NCI-H187 (cell line): ENCODE results near the gene GUCA2A.
"Not testable (repeated sequence)": the region's sequence is repeated elsewhere in the genome, so short reads cannot be mapped to it uniquely, and the experiment has no call there.

ENCODE experiments used
- DNase-seq, 2 experiments: peaks; one replicate each; lab custom pipeline; 2025; lab: John Stamatoyannopoulos, UW

The GUCA2A gene, protein sequence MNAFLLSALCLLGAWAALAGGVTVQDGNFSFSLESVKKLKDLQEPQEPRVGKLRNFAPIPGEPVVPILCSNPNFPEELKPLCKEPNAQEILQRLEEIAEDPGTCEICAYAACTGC

DNA sequence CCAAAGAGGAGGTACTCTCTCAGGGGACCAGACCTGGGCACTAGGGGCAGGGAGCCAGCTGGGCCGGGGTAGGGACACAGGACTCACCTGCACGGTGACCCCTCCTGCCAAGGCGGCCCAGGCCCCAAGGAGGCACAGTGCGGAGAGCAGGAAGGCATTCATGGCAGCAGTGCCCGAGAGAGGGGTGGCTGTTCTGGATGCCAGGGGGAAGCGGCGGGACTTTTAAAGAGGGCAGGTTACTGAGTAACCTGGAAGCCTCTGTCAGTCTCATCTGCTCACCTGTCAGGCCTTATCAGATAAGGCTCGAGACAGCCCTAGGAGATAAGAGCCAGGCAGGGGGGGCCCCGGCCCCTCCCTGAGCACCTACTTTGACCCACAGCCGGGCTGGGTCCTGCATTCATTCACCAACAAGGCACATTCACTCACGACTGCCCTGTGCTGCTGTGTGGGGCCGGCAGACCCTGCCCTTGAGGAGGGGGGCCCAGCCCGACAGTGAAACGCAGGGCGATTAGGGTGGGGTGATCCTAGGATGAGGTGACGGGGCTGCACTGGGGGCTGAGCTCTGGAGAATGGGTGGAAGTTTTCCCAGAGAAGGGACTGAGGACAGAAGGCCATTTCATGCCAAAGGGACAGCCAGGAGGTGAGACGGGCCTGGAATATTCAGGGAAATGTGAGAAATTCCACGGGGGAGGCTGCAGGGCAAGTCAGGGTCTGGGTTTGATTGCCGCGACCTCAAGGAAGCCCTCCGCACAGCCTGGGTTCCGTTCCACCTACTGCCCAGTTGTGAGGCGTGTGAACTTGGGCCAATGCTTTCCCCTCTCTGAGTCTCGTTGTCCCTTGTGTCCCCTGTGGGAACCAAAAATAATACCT is at the start of gene GUCA2A:
GUCA2A (minus strand) TSS at position 195 of the 870 bp plus-strand sequence; CDS start at position 162, 33 bp downstream.
- no peak for DNase-seq

DNA sequence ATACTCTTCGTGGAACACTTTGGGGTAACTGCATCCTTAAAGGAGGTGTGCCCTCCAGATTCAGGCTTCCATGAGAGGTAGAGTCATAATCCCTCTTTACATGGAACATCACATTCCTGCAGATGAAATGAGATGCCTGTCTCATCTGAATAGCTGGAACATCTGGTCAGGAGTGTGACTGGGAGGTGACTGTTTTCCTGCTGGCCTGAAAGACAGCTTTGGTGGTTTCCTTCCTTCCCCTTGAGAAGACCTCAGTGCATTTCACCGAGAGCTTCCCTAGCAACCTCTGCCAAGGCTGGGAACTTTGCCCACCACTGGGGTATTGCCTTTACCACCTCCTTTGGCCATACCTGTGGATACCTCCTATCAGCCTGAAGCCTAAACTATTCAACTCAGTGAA is 46.7 kb upstream of the GUCA2A start:
- no peak for DNase-seq

DNA sequence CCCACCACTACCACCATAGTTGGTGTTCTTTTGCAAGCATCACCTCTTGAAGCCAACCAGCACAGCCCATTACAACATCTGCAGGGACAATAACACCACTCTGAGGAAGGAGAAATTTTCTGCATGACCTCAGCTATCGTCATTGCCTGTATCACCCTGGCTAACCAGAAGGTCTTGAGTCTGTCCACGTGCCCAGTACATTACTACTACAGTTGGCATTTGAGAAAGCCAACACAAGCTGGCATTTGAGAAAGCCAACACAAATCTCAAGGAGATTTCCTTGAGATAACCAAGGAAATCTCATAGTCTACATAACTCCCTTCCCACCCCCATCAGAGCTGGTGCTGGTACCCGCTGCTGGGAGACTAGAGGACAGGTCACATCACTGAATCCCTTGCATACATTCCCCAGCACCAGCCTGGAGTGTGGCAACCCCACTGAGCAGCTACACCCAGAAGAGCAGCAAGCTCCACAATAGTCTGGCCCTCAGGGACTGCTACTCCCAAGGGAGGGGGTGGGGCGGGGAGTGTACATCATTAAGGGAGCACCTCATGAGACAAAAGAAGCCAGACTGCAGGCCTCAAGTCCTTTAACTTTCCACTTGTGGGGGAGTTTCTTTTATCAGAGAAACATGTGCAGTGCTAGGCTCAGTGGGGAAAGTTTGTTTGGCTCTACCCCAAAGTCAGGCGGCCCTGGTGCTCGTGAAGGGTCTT is 46.0 kb upstream of the GUCA2A start:
- DNase-seq: no peak

DNA sequence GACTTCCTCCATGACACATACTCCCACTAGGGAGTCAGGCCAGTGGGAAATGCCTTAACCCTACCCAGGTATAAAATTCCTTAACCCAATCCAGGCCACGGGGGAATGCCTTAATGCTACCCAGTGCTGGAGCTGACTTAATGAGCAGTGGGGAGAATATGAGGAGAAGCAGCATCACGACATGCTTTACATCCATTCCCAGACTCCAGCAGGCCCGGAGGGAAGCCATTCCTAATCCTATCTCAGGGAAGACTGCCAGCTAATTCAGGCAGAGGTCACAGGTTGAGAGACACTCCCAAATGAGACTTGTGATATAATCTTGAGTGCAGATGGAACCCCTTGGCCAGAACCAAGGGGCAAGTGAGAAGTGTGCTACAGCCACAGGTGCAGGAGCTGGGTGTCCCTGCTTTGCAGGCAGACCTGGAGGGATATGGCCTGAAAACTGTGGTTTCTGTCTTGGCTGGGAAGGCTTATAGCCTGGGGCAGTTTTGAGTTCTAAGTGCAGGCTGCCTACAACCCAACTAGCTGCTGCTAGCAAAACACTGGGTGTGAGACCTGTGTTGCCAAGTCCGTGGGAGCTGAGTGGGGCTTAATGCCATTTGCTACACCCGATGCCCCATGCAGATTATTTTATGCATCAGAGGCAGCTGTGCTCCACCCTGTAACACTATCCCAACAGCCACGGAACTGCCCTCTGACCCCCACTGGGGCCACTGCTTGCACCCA is 45.1 kb upstream of the GUCA2A start:
- no peak for DNase-seq

DNA sequence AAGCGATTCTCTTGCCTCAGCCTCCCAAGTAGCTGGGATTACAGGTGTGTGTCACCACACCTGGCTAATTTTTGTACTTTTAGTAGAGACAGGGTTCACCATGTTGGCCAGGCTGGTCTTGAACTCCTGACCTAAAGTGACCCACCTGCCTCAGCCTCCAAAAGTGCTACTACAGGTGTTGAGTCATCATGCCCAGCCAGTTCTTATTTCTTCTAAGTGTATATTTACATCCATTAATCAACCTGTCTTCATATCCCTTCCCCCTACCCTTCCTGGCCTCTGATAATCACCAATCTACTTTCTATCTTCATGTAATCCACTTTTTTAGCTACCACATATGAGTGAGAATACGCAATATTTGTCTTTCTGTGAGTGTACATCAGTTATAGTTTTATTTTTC is 42.4 kb upstream of the GUCA2A start:
- DNase-seq: not testable (repeated sequence)

DNA sequence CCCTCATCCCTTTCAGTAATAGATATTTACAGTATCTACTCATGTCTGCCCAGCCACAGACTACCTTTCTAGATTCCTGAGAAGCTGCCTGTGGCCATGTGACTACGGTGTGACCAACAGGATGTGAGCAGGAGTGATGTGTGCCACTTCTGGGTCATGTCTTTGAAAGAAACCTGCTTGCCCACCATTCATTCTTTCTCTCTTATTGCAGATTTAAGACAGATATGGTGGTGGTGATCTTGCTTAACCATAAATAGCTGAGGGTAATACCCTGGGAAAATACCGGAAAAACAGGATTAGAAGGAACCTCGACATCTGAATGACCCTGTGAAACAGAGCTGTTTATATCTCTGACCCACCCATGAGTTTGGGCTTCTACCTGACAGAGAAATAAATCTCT is 41.6 kb upstream of the GUCA2A start:
- no peak for DNase-seq

DNA sequence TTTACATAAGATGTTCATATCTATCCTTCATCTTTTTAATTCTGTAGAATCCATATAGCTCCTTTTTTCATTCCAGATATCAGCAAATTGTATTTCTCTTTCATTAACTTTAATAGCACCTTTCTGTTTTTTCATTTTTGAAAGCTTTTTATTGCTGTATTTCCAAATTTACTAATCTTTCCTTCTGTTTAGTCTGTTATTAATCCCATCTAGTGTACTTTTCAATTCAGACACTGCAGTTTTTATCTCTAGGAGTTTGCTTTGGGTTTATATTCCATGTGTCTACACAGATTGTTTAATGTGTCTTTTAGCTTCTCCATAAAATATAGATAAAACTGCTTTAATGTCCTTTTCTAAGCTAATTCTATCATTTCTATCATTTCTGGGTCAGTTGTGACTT is 37.4 kb upstream of the GUCA2A start:
- DNase-seq: no peak

DNA sequence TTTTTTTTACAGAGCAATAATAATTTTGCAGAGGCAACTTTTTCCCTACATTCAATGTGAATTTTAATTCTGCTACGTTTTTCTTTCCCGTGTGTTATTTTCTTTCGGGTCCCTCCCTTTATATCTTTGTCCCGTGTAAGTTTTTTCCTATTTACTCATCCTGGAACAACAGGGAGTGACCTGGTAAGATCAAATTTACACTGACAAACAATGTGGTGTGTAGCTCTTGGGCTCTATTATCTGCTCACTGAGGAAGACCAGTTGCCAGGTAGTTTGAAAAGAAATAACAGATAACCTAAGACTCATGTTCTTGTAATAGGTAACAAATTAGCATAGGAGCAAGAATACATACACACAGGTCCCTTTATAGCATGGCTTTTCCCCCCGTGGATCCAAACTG is 33.7 kb upstream of the GUCA2A start:
- no peak for DNase-seq

DNA sequence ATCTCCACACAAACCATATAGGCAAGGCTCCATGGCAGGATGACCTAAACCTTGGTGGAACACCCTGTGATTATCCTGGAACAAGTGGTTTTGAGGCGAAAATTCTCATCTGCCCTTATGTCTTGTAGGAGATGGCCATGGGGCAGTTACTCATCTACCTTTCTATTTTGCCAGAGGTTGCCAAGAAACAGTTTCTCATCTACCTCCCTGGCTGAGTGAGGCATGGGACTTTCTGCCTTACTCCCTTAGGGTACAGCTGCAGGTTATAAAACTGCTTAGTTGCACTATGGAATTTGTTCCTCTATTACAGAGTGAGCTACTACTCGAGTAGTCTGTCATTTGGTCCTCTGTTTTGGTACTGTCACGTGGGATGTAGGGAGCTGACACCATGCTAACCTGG is 31.3 kb upstream of the GUCA2A start:
- DNase-seq: no peak

DNA sequence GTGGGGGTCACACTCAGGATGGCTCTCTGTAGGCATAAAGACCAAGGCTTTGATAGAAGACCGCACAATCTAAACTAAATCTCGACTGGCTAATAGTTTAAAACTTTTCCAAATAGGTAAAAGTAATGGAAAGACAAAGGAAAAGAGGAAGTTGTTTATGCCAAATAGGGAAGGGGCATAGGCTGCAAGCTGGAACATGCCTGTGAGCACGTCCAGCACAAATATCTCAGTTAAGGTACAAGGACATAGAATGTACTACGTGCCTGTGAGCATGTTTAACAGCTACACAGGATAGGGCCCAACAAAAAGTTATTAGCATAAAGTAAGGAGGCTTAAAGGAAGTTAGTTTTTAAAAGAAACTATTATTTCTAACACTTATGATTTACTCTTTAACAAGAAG is 27.6 kb upstream of the GUCA2A start:
- no peak for DNase-seq

DNA sequence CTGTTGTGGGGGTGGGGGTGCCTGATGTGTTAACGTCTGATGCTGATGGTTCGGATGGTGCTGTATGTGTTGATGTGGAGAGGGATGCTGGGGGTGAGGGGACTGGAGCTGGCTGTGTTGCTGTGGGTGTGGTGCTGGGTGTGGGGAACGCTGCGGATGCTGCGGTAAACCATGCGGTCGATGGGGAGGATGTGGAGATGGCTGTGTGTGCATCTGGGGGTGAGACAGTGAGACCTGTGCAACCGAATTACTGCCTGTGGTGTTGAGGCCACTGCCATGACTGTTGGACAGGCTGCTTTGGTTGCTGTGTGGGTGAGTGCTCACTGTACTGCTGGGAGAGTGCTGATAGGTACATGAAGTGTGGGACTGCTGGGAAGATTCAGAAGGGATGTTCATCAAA is 26.8 kb upstream of the GUCA2A start:
- no peak for DNase-seq

DNA sequence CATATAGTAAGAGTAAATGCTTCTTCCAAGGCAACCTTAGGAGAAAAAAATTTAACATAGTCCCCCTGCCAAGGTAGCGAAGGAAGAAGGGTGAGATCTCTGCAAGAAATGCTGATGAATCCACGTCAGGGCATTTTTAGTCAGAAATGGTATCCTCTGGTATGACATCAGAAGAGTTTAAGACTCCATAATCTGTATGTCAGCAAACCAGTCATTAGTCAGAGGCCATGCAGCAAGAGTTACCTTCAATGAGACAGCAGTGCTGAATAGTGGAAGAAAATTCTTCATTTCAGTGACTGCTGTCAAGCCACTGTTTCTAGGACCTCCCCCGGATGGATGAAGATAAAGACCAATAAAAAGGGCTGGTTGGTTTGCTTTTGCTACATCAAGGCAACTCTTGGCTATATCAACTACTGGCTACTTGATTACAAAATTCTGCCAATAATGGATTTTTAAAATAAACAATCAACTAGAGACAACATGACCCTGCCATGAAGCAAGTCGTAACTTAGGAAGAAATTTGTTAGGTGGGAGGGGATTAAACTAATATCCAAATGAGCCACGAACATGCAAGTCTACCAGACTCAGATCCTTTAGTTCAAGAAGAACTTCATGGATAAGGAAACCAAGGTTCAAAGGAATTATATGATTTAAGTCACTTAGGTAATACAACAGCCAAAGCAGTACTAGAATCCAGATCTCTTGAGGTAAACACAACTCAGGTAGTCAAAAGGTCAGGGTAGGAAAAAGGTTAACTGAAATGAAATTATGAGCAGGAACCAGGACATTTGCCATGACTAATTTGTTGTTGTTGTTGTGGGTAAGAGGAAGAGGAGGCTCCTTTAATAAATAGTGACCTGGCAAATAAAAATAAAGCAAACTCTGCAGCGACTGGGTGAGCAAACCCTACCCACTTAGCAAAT is 25.6 kb upstream of the GUCA2A start:
- no peak for DNase-seq

DNA sequence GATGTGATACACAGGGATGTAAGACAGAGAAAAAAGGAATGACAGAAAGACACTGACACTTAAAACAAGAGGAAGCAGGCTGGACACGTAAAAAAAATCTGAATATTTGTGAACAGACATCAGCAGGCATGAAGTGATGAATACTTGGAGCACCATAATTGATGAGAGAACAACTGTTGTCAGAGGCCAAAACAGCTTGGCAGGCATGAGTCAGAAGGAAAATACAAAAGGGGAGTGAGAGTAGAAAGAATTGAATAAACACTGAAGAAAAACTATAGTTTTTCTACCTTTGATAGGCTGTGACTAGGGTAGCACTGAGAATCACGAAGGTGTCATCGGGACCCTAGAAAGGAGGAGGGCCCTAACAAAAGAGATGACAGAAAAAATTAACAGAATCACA is 21.6 kb upstream of the GUCA2A start:
- no peak for DNase-seq

DNA sequence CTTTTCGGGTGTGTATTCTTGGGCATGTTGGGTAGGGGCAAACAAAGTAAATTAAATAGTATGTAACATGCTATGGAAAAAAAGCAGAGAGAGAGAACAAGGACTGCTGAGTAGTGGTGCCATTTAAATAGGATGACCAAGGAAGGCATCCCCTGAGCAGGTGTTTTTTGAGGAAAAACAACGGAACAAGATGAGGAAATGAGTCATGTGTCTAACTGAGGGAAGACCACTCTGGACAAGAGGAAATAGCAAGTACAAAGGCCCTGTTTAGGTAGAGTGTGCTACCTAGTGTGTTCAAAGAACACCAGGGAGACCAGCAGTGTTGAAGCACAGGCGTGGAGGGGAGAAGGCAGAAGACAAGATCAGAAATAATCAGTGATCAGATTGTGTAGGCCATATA is 20.1 kb upstream of the GUCA2A start:
- no peak for DNase-seq

DNA sequence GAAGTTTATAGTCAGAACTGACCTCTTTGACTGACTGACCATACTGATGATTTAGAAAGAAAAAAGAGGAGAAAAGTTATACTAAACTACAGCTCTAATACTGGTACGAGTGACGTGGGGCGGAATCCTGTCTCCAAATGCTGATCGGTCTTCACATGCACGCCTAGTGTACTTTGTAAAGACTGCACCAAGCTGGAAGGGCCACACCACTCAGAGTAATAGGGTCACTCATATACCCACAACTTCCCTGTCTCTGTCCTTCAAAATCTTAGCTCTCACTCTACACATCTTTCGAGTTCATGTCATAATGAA is 19.4 kb upstream of the GUCA2A start:
- DNase-seq: no peak

DNA sequence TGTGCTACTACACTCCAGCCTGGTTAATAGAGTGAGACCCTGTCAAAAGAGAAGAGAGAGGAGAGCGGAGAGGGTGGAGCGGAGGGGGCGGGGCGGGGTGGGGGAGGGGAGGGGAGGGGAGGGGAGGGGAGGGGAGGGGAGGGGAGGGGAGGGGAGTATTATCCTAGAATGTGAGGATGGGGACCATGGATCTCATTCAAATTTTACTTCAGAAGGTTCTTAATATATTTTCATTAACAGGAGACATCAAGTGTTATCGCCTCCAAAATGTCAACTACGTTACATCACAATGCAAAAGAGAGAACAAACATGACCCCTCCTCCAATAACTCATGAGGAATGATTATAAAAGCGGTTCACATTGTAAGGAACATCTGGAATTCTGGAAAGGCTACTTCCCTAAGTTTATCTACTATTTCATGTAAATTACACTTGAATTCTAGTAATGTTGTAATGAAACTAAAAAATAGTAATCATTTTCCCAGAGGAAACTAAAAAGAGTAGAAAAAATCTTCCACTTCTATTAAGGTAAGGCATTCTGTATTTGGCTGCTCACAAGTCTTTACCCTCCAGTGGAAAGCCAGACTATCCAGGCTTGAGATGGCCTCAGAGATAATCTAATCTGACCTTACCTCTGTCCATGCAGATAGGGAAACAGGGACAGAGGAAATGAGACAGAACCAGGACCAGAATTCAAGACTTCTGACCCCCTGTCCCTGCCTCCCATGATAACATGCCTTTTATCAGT is 18.8 kb upstream of the GUCA2A start:
- DNase-seq: no peak

DNA sequence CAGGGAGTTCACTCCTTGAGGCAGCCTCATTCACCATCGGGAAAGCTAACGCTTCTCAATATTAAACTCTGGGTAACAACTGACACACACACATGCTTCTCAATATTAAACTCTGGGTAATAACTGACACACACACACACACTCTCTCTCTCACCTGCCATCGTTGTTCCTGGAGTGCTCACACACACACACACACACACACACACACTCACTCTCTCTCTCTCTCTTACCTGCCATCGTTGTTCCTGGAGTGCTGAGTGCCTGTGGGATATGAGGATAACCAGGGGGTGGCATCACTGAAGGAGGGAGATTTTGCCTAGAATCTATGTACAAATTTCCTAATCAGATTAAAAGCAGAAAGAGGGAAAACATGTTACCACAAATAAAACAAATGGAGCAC is 17.1 kb upstream of the GUCA2A start:
- DNase-seq: no peak

DNA sequence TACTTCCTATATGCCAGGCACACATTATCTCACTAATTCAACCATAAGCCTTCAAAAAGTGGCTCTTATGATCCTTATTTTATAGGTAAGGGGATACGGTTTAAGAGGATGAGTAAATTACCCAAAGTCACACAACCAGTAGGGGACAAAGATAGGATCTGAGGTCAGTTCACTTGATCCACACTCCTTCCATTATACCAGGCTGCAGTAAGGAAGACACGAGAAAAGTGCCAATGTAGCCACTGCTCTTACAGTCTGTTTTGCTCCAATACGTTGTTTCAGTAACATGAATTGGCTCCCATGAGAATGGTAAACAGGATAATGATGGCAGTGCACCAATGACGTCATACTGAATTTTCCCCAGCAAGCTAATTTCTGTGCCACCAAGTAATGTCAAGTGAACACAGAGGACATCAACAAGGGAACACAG is 15.4 kb upstream of the GUCA2A start:
- no peak for DNase-seq

DNA sequence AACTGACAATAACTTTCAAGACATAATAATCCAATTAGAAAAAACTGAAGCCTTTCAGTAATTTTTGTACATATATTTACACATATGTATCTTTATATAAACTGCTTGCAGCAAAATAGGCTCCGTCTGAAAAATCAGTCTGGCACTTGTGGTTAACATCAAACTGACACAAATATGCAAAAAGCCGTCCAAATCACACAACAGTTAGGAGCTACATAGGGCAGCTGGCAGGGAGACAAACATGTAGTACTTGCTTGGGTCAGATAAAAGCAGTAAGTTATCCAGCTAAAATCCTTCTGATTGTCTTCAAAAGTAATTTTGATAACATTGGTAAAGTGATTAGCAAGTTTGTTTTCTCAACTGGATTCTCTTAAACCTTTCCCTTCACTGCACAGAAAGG is 14.7 kb upstream of the GUCA2A start:
- no peak for DNase-seq

DNA sequence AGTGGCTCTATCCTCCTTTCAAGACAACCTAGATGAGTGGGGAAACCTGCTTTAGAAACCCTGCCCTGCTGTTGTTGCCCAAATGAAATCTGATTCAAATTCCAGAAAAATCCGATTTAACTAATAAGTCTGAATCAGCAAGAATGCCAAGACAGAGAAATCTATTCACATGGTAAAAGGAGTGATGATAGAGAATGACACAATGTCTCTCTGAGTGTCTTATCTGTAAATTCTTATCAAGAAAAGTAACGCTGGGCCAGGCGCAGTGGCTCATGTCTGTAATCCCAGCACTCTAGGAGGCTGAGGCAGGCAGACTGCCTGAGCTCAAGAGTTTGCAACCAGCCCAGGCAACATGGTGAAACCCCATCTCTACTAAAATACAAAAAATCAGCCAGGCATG is 13.7 kb upstream of the GUCA2A start:
- no peak for DNase-seq

DNA sequence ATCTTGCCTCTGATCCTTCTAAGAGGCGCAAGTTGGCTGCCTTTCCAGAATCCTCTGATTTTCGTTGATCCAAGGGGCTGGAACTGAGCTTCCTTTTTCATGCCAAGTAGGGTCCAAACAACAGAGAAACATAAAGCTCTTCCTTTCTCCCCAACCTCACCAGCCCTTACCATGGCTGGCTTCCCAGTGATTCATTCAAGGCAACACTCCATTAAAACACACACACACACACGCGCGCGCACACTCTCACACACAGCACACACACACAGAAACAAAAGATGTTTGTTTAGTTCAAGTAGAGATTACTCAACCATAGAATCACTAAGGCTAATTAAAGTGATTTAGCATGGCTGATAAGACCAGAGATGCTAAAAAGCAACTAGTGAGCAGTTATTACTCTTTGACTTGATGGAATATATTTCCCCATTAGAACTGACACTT is 13.0 kb upstream of the GUCA2A start:
- DNase-seq: no peak
